Neural progenitor cell (in vitro differentiated cells): ENCODE measurements around the gene DRAXIN.

Source experiments
- CTCF ChIP-seq: fragments of 200-600 bp; sonication (generic); IDR thresholded peaks from 2 replicates; pipeline ENCODE4 v1.5.1; 2017; ENCODE audit warnings: antibody characterized with exemption, mild to moderate bottlenecking
- EZH2 ChIP-seq: fragments of 200-600 bp; sonication (generic); IDR thresholded peaks from 2 replicates; pipeline ENCODE4 v1.6.1; 2017; ENCODE audit warnings: antibody characterized with exemption, mild to moderate bottlenecking, moderate library complexity

GRCh38 chr1:11711490-11711889 is 20.0 kb downstream of the DRAXIN start:
- TF ChIP-seq CTCF (no peak), EZH2 (no peak)
